WI38 (cell line): Measurements from ENCODE around the gene ZNF263.

Experiments used
- H3K4me3 ChIP-seq: 2 replicates; pipeline ENCODE4 v1.5.1; 2011; ENCODE audit warnings: low read depth, mild to moderate bottlenecking, control low read depth, low read length
- TF ChIP-seq, protein P1 (sequence below): IDR thresholded peaks from 2 replicates; pipeline ENCODE4 v1.5.1; 2012; ENCODE audit warnings: low read depth, mild to moderate bottlenecking, control low read depth, low read length

Gene ZNF263

DNA sequence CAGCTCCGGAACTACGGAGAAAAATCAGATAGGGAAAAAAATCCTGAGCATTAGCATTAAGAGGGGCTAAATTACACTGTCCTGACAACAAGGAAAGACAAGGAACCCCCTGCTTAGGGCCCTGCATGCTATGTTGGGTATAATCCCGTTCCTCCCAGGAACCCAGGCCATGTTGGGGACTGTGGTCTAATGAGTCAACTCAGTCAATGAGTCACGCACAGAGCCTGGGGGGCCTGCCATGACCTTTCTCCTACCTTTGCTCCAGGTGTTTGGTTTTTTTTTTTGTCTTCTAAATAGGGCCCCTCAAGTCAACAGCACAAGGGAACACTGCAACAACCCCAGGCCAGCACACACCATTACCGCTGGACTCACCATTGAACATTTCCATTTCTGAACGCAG is 39.4 kb upstream of the ZNF263 start:
- TF ChIP-seq, protein P1, sequence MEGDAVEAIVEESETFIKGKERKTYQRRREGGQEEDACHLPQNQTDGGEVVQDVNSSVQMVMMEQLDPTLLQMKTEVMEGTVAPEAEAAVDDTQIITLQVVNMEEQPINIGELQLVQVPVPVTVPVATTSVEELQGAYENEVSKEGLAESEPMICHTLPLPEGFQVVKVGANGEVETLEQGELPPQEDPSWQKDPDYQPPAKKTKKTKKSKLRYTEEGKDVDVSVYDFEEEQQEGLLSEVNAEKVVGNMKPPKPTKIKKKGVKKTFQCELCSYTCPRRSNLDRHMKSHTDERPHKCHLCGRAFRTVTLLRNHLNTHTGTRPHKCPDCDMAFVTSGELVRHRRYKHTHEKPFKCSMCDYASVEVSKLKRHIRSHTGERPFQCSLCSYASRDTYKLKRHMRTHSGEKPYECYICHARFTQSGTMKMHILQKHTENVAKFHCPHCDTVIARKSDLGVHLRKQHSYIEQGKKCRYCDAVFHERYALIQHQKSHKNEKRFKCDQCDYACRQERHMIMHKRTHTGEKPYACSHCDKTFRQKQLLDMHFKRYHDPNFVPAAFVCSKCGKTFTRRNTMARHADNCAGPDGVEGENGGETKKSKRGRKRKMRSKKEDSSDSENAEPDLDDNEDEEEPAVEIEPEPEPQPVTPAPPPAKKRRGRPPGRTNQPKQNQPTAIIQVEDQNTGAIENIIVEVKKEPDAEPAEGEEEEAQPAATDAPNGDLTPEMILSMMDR, result no peak
- no peak overlapping the region for H3K4me3 ChIP-seq

DNA sequence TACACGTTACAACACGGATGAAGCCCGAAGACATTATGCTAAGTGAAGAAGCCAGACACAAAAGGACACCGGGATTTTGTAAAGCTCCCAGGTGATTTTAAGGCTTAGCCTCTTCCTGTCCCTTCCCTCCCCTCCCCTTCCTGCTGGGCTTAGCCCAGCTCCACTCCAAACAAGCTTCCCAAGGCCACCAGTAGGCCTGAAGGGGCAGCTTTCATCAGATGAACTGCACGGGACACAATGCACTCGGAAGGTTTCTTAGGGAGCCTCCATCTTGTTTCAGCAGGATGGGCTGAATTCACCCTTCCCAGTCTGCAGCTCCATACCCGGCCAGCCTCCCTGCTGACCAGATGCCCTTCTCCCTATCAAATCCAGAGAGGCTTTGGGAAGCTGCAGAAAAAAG is 37.3 kb upstream of the ZNF263 start:
- H3K4me3 ChIP-seq, result no peak overlapping the region
- TF ChIP-seq, protein P1, result no peak

DNA sequence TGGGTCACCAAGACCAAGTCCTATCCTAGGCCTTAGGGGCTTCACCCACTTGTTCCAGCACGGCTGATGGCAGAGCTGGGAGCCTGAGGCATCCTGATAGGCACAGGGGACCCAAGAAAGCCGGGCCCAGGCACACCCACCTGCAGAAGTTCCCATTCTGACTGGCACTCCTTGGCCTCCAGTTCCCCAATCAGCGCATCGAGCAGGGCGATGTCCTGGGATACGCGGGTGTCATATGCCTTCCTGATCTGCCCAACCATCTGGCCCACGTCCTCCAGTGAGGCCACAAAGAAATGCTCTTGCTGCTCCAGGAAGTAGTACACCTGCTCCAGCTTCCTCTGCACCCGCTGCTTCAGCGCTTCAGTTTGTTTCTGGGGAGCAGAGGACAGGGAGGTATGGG is 36.4 kb upstream of the ZNF263 start:
- TF ChIP-seq, protein P1, result no peak

DNA sequence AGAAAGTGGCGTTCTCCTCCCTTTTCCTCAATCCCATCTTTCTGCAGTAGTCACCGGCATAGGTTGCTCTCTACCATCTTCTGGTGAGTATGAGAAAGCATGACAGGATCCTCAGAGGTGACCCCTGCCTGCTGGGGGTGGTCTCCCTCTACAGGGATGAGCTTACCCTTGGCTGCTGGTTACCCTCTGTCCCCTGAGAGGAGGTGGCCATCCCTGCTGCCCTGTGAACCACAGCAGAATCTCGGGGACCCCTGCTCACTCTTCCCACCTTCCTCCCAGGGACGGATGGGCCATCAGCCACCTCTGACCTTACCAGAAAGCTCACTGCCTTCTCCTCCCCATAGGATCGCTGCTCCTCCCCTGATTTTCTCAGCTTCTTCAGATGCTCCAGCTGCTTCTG is 34.7 kb upstream of the ZNF263 start:
- TF ChIP-seq, protein P1, result no peak
- no peak overlapping the region for H3K4me3 ChIP-seq

More for the DNA sequence above, 36.4 kb upstream of the ZNF263 start:
- no peak overlapping the region for H3K4me3 ChIP-seq

DNA sequence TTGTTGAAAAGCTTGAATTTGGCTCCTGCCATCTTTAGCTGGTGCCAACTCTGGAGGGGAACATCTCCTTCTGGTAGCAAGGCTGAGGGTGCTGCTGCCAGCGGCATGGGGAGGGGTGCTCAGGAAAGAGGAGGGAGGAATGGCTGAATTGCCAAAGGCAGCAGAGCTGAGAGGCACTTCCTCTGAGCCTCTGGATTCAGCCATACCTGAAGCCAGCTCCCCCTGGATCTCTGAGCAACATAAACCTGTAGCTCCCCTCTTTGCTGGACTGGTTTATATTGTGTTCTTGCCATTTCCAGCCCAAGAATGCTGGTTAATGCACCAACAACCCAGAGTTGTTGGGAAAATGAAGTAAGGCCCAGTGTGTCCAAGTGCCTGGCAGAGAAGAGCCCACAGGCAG is 34.3 kb upstream of the ZNF263 start:
- no peak overlapping the region for H3K4me3 ChIP-seq
- TF ChIP-seq, protein P1, result no peak

DNA sequence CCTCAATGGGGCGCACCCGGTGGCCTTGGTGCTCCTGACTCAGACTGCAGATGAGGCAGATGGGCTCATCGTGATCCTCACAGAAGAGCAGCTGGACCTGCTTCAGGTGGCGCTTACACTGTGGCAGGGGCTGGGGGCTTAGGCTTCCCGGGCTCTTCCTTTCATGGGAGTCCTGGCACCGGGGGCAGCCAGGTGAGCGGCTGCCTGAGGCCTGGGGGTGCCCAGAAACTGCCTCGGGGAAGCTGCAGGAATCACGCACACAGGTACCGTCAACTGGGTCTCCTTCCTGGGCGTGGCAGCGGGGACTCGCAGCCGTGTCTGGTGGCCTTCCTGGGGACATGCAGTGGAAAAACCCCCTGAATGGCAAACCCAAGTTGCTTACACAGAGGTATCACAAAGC is 33.8 kb upstream of the ZNF263 start:
- TF ChIP-seq, protein P1, result no peak
- H3K4me3 ChIP-seq, result no peak overlapping the region

DNA sequence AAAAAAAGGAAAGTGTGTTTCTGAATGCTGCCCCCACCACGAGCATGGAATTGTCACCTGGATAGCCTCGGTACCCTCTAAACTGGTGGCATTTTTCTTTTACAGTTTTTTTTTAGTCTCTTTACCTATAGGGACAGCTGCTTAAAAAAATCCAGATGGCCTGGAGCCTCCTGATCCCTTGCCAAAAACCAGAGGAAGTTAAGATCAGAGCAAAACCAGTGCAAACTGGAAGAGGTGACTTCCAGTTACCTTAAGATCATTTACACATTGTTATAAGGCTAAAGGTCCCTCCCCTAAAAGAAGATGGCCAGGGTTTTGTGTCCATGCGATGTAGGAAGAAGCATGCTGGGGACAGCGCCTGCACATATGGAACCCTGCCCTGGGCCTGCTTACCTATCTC is 30.3 kb upstream of the ZNF263 start:
- H3K4me3 ChIP-seq, result no peak overlapping the region
- TF ChIP-seq, protein P1, result no peak
